NT2/D1 (cell line): ENCODE measurements around the gene RHEB.

Experiments used
- DNase-seq: peaks from one replicate; pipeline ENCODE4 v3.0.0-alpha.2; 2011; ENCODE audit warnings: low read depth, low spot score
- H3K27me3 ChIP-seq: 2 replicates; pipeline ENCODE4 v1.6.0; 2011; ENCODE audit warnings: mild to moderate bottlenecking; ENCODE audit not compliant: insufficient read length, insufficient read depth
- H3K36me3 ChIP-seq: 2 replicates; pipeline ENCODE4 v1.6.1; 2011; ENCODE audit warnings: mild to moderate bottlenecking, low read length, mixed read lengths; ENCODE audit not compliant: insufficient read depth, insufficient read length
- H3K4me1 ChIP-seq: 2 replicates; pipeline ENCODE4 v1.5.1; 2011; ENCODE audit not compliant: insufficient read depth, insufficient read length
- H3K4me3 ChIP-seq: 2 replicates; pipeline ENCODE4 v1.5.1; 2011; ENCODE audit warnings: low read depth; ENCODE audit not compliant: insufficient read length
- H3K9ac ChIP-seq: 2 replicates; pipeline ENCODE4 v1.6.0; 2011; ENCODE audit warnings: low read depth; ENCODE audit not compliant: insufficient read length
- H3K9me3 ChIP-seq: 2 replicates; pipeline ENCODE4 v1.5.1; 2011; ENCODE audit warnings: mild to moderate bottlenecking, low read length; ENCODE audit not compliant: insufficient read depth
- SUZ12 ChIP-seq: IDR thresholded peaks from 2 replicates; pipeline ENCODE4 v1.6.1; 2011; ENCODE audit not compliant: insufficient read length, insufficient read depth; ENCODE audit errors: extremely low read depth
- YY1 ChIP-seq: IDR thresholded peaks from 2 replicates; pipeline ENCODE4 v1.6.1; 2011; ENCODE audit not compliant: insufficient read length, insufficient read depth
- ZNF274 ChIP-seq: IDR thresholded peaks from 2 replicates; pipeline ENCODE4 v1.6.1; 2011; ENCODE audit warnings: mild to moderate bottlenecking, low read depth, low read length

RHEB gene

DNA sequence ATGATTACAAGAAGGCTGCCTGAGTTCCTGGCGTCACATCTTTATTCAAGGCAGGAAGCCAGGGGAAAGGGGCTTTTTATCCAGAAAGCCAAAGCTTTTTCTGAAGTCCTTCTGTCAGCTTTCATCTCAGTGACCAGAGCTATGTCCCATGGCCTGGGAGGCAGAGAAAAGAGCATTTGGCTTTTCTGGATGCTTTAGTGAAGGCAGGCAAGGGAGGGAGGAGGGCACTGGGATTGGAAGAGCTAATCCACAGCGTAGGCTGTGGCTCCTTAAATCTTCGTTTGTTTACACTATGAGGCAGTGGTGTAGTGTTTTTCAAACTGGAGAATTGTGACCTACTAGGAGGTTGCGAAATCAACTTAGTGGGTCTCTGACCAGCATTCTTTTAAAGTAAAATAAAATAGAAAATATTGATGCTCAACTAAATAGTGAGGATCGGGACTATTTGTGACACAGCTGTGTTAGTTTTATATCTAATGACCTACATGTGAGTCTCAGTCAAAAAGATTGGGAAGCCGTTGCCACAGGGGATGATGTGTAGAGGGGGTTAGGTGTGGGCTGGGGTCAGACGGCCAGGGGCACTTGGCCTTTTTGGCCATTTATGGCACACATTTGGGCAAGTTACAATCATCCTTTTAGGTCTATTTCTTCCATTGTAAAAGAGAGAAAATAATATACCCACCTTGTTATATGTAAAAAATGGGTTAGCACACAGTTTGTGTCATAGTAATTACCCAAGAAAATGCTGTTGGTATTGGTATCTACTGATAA, 93.8 kb downstream of the RHEB start:
- TF ChIP-seq ZNF274 (no peak), YY1 (no peak), SUZ12 (no peak)
- Histone ChIP-seq H3K4me3 (no peak overlapping the region), H3K9ac (no peak overlapping the region), H3K36me3 (no peaks in the 10 kb centered on the region), H3K27me3 (no peaks in the 10 kb centered on the region), H3K4me1 (peaks cover 23% of the 10 kb centered on the region), H3K9me3 (peaks cover 12% of the 10 kb centered on the region)
- DNase-seq, result no peak

DNA sequence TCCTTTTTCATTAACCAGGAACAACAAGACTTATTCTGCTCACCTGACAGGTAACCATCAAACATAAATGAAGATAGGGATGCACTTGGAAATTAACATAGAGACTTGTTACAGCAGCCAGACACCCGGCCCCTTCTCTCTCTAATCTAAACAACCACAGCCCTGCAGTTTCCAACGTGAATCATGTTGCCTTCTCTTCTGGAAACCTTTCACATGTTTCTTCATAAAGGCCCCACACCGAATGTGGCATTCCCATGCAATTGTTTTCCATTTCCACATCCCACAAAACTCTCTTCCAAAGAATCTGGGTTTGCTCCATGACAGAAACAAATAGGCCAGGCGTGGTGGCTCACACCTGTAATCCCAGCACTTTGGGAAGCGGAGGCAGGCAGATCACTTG, 94.9 kb downstream of the RHEB start:
- TF ChIP-seq ZNF274 (no peak), SUZ12 (no peak), YY1 (no peak)
- H3K4me1 ChIP-seq, result peaks cover 19% of the 10 kb centered on the region
- H3K9me3 ChIP-seq, result peaks cover 23% of the 10 kb centered on the region
- no peak for DNase-seq
- H3K4me3 ChIP-seq, result no peak overlapping the region
- H3K27me3 ChIP-seq, result no peaks in the 10 kb centered on the region
- H3K9ac ChIP-seq, result no peak overlapping the region
- H3K36me3 ChIP-seq, result no peaks in the 10 kb centered on the region

DNA sequence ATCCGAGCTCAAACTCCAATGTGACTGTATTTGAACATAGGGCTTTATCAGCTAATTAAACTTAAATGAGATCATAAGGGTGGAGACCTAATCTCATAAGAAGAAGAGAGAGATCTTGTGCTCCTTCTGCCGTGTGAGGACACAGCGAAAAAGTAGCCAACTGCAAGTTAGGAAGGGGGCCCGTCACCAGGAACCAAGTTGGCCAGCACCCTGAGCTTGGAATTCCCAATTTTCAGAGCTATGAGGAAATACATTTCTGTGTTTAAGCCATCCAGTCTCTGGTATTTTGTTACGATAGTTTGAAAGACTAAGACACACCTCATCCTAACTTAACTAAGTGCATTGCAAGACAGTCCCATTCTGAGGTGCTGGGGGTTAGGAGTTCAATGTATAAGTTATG, 95.8 kb downstream of the RHEB start:
- Histone ChIP-seq H3K9me3 (peaks cover 27% of the 10 kb centered on the region), H3K9ac (no peak overlapping the region), H3K27me3 (no peaks in the 10 kb centered on the region), H3K36me3 (no peaks in the 10 kb centered on the region), H3K4me1 (peaks cover 16% of the 10 kb centered on the region), H3K4me3 (no peak overlapping the region)
- DNase-seq, result no peak
- no peak for TF ChIP-seq SUZ12
- TF ChIP-seq YY1, result no peak
- no peak for TF ChIP-seq ZNF274

DNA sequence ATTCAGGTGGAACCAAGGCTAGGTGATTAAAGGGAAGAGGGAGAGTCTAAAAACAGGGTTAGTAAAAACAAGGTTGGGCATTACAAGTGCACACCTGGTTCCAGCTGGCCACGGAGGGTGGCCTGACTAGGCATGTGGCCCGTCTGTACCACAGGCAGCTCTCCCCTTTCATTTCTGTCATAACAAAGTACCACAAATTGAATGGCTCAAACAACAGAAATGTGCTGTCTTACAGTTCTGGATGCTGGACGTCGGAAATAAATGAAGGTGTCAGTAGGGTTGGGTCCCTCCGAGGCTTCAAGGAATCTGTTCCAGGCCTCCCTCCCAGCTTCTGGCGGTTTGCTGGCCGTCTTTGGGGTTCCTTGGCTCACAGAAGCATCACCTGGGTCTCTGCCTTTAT, 96.5 kb downstream of the RHEB start:
- H3K36me3 ChIP-seq, result no peaks in the 10 kb centered on the region
- no peak for TF ChIP-seq SUZ12
- no peak for TF ChIP-seq ZNF274
- no peak for TF ChIP-seq YY1
- H3K9me3 ChIP-seq, result peaks cover 27% of the 10 kb centered on the region
- DNase-seq, result no peak
- H3K27me3 ChIP-seq, result no peaks in the 10 kb centered on the region
- no peak overlapping the region for H3K9ac ChIP-seq
- peaks cover 16% of the 10 kb centered on the region for H3K4me1 ChIP-seq
- H3K4me3 ChIP-seq, result no peak overlapping the region

DNA sequence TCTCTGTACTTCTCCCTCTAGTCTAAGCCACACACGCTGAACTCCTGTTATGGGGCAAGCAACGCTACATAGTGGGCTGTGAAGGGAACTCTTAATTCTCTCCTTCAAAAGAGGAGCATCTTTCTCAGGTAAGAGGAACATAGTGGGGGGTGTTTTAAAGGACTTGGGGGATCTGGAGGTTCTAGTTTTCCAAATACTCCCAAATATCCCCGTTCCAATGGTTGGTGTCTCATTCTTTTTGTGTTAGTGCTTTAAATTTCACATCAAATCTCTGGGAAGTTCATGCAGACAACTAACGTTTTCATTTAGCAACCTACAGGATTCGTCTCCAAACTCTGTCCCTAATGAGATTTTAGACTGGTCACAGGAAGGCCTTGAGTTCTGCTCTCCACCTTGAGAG, 97.5 kb downstream of the RHEB start:
- no peak for DNase-seq
- Histone ChIP-seq H3K9ac (no peak overlapping the region), H3K36me3 (no peaks in the 10 kb centered on the region), H3K4me3 (no peak overlapping the region), H3K27me3 (no peaks in the 10 kb centered on the region), H3K4me1 (peaks cover 7% of the 10 kb centered on the region), H3K9me3 (peaks cover 27% of the 10 kb centered on the region)
- no peak for TF ChIP-seq ZNF274
- TF ChIP-seq YY1, result no peak
- TF ChIP-seq SUZ12, result no peak

DNA sequence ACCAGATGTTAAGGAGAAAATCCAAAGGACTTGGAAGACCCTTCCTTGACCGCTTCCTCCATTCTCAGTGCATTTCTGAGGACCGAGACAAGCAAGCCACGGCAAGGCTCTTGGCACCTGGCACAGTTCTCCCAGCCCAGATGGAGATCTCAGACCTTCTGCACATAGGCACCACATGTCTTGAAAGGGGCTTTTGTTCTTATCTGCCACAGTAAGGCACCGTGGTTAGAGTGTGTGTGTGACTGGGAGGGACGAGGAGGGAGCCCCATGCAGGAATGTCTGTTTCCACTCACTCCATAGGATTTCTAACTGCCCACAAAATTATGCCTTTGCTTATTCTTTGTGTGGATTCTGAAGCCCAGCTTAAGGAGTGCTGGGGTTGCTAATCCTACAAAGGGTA, 99.6 kb downstream of the RHEB start:
- no peak overlapping the region for H3K4me3 ChIP-seq
- H3K36me3 ChIP-seq, result no peaks in the 10 kb centered on the region
- H3K4me1 ChIP-seq, result peaks cover 4% of the 10 kb centered on the region
- H3K27me3 ChIP-seq, result no peaks in the 10 kb centered on the region
- TF ChIP-seq ZNF274 (no peak), YY1 (no peak), SUZ12 (no peak)
- DNase-seq, result no peak
- peaks cover 27% of the 10 kb centered on the region for H3K9me3 ChIP-seq
- no peak overlapping the region for H3K9ac ChIP-seq

DNA sequence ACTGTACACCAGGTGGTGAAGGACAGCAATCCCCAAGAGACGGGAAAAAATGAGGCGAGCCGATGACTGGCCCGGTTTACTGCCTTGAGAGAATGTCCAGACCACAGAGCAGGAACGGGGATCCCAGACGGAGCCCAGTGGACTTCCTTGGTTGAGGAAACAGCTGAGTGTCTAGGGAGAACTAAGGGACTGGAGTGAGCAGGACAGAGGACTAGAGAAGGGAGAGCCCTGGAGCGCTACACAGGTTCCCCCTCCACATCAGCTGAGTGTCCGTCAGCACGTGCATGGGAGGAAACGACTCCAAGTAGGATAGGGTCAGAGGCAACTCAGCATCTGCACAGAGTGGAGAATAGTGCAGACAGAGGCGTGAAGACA, 102.8 kb downstream of the RHEB start:
- H3K27me3 ChIP-seq, result peaks cover 4% of the 10 kb centered on the region
- TF ChIP-seq SUZ12 (no peak), ZNF274 (no peak), YY1 (no peak)
- no peak for DNase-seq
- peaks cover 4% of the 10 kb centered on the region for H3K4me1 ChIP-seq
- peak overlapping the region; percentile 32 for H3K9ac ChIP-seq
- H3K36me3 ChIP-seq, result no peaks in the 10 kb centered on the region
- H3K9me3 ChIP-seq, result peaks cover 18% of the 10 kb centered on the region
- no peak overlapping the region for H3K4me3 ChIP-seq
